K562 (cell line): ENCODE results near the gene TAF3.

ENCODE experiments used
- CLOCK ChIP-seq: fragments of 250-450 bp; sonication (Bioruptor Pico); IDR thresholded peaks from 2 replicates; pipeline ENCODE4 v1.4.0; 2020; ENCODE audit warnings: mild to moderate bottlenecking, moderate library complexity, borderline replicate concordance
- EP300 ChIP-seq: IDR thresholded peaks from 2 replicates; pipeline ENCODE4 v1.6.1; 2012; ENCODE audit warnings: low read length, improper control_type of control experiment
- ETS1 ChIP-seq: conservative IDR thresholded peaks from 2 replicates; pipeline ENCODE4 v1.6.1; 2011; ENCODE audit warnings: low read depth, mild to moderate bottlenecking, low read length; ENCODE audit not compliant: control insufficient read depth
- HCFC1 ChIP-seq: IDR thresholded peaks from 2 replicates; pipeline ENCODE4 v1.6.1; 2012; ENCODE audit warnings: low read depth, low read length, improper control_type of control experiment
- MEF2A ChIP-seq: IDR thresholded peaks from 2 replicates; pipeline ENCODE4 v1.6.1; 2011; ENCODE audit warnings: low read depth, mild to moderate bottlenecking, low read length, moderate library complexity; ENCODE audit not compliant: control insufficient read depth
- TOE1 ChIP-seq, 2 experiments: fragments of 450-650 bp in 1 of 2; sonication (generic) in 1 of 2; formaldehyde crosslinking in 1 of 2; IDR thresholded peaks; 2 replicates each; pipeline versions ENCODE4 v1.7.1 to v1.8.0; 2016 to 2022; ENCODE audit warnings: borderline replicate concordance in 2 of 2, mild to moderate bottlenecking in 2 of 2, antibody characterized with exemption in 1 of 2, inconsistent platforms in 1 of 2, low read depth in 1 of 2, missing genetic modification reagents in 1 of 2, moderate library complexity in 1 of 2
- ZNF830 ChIP-seq: fragments of 250-450 bp; sonication (Bioruptor Pico); IDR thresholded peaks from 2 replicates; pipeline ENCODE4 v1.5.0; 2021; ENCODE audit warnings: mild to moderate bottlenecking

- no peak for TF ChIP-seq MEF2A
- no peak for TF ChIP-seq ETS1
- TF ChIP-seq TOE1 (IDR thresholded peaks at IDR 0.05; ENCODE audit: borderline replicate concordance): no peak
- TF ChIP-seq TOE1 (CRISPR knock-in tag; IDR thresholded peaks at IDR 0.05; ENCODE audit: borderline replicate concordance, low read depth): no peak
- TF ChIP-seq ZNF830: no peak
- no peak for TF ChIP-seq CLOCK (CRISPR knock-in tag)
- TF ChIP-seq HCFC1: no peak
- TF ChIP-seq EP300: no peak
Measured at GRCh38 chr10:8052341-8052955, 234.1 kb downstream of the TAF3 start.
